ENCODE data around the gene NCOA5.

GRCh38 chr20:46040902-46041535 lies 48.7 kb downstream of the NCOA5 start:
- TF ChIP-seq CTCF (IDR thresholded peaks at IDR 0.05) (no peak), POLR2A (IDR thresholded peaks at IDR 0.05) (no peak)

All from body of pancreas (tissue), 4 donors.